Stimulated activated naive CD8-positive, alpha-beta T cell treated with anti-CD3 and anti-CD28 coated beads, Interleukin-15, Interleukin-2, amounts not matched to agents 100 ng/mL and 50 ng/mL, for 24 hours (primary cell): ENCODE data around the gene TNRC6B.

Experiments
- H3K27ac Mint-ChIP-seq: one replicate; pipeline ENCODE4 v1.8.0; 2021; ENCODE audit warnings: mild to moderate bottlenecking, mixed read lengths
- H3K27me3 Mint-ChIP-seq: one replicate; pipeline ENCODE4 v1.8.0; 2021; ENCODE audit warnings: mixed read lengths
- H3K36me3 Mint-ChIP-seq: one replicate; pipeline ENCODE4 v1.8.0; 2021; ENCODE audit warnings: low read depth, mixed read lengths
- H3K4me1 Mint-ChIP-seq: one replicate; pipeline ENCODE4 v1.8.0; 2021; ENCODE audit warnings: low read depth, mixed read lengths
- H3K4me3 Mint-ChIP-seq: one replicate; pipeline ENCODE4 v1.8.0; 2021; ENCODE audit warnings: mild to moderate bottlenecking, mixed read lengths
- H3K9me3 Mint-ChIP-seq: one replicate; pipeline ENCODE4 v1.8.0; 2021; ENCODE audit warnings: mixed read lengths

TNRC6B gene

DNA sequence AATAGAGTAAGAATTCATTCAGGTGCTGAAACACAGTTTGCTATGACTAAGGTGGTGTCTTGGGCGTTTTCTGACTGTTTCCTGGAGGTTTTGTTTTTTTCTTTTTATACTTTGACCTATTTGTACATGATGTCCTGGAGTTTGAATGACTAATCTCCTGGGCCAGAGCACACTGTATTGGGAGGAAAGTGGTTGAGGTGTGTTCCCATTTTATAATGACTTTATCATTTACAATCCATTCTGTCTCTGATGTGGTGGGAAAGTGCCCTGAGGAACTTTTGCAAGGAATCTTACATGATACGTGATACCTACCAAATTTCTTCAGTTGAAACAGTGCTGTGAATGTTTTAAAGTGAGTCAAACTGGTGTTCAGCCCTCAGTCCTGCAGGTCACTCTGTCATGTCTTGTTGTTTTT is 80.8 kb downstream of the TNRC6B start:
- peaks cover 60% of the 10 kb centered on the region for H3K4me1 Mint-ChIP-seq
- H3K27me3 Mint-ChIP-seq: no peaks in the 10 kb centered on the region
- H3K36me3 Mint-ChIP-seq: peaks cover 30% of the 10 kb centered on the region
- H3K9me3 Mint-ChIP-seq: no peaks in the 10 kb centered on the region
- H3K27ac Mint-ChIP-seq: peak overlapping the region; percentile 85
- H3K4me3 Mint-ChIP-seq: peak overlapping the region; percentile 30

- Mint-ChIP-seq H3K36me3 (peaks cover 53% of the 10 kb centered on the region), H3K4me3 (no peak overlapping the region), H3K4me1 (peaks cover 70% of the 10 kb centered on the region), H3K9me3 (peaks cover 6% of the 10 kb centered on the region), H3K27ac (no peak overlapping the region), H3K27me3 (no peaks in the 10 kb centered on the region)
Observed at GRCh38 chr22:40261783-40262182, 84.1 kb downstream of the TNRC6B start.

DNA sequence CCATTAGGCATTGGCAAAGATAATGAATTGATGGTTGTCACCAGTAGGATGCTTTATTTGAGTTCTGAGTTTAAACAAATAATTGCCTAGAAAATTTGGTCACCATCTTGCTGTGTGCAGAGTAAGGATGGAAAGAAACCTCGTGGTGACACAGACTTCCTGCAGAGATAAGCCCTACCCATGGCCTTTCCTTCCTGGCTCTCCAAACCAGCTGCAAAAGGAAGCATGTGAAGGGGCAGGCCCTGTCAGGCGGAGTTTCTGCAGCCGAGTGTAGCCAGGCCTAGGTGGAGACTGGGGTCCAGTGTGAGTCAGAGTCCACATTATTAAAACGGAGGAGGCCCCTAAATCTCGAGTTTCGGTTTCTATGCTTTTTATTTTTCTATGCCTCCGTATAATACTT is 85.5 kb downstream of the TNRC6B start:
- H3K36me3 Mint-ChIP-seq: peaks cover 60% of the 10 kb centered on the region
- H3K4me3 Mint-ChIP-seq: no peak overlapping the region
- peaks cover 61% of the 10 kb centered on the region for H3K4me1 Mint-ChIP-seq
- H3K9me3 Mint-ChIP-seq: peaks cover 6% of the 10 kb centered on the region
- H3K27ac Mint-ChIP-seq: no peak overlapping the region
- no peaks in the 10 kb centered on the region for H3K27me3 Mint-ChIP-seq

- H3K27ac Mint-ChIP-seq: peak overlapping the region; percentile 56
- H3K9me3 Mint-ChIP-seq: peaks cover 6% of the 10 kb centered on the region
- H3K4me1 Mint-ChIP-seq: peaks cover 44% of the 10 kb centered on the region
- no peaks in the 10 kb centered on the region for H3K27me3 Mint-ChIP-seq
- H3K36me3 Mint-ChIP-seq: peaks cover 57% of the 10 kb centered on the region
- no peak overlapping the region for H3K4me3 Mint-ChIP-seq
Observed at GRCh38 chr22:40265783-40266182, 88.1 kb downstream of the TNRC6B start.

DNA sequence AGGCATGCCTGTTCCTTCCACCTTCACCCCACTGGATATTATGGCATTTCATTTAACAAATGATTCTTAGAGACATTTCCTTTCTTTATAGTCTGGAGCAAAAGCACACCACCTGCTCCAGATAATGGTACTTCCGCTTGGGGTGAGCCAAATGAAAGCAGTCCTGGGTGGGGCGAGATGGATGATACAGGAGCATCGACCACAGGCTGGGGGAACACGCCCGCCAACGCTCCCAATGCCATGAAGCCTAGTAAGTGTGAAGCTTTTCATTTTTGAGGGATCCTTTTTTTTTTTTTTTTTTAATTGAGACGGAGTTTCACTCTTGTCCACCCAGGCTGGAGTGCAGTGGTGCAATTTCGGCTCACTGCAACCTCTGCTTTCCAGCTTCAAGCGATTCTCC is 92.3 kb downstream of the TNRC6B start:
- H3K27me3 Mint-ChIP-seq: no peaks in the 10 kb centered on the region
- no peak overlapping the region for H3K27ac Mint-ChIP-seq
- peaks cover 2% of the 10 kb centered on the region for H3K9me3 Mint-ChIP-seq
- H3K4me1 Mint-ChIP-seq: peaks cover 26% of the 10 kb centered on the region
- H3K36me3 Mint-ChIP-seq: peaks cover 56% of the 10 kb centered on the region
- no peak overlapping the region for H3K4me3 Mint-ChIP-seq

GRCh38 chr22:40270748-40271373 is 93.1 kb downstream of the TNRC6B start:
- peaks cover 26% of the 10 kb centered on the region for H3K4me1 Mint-ChIP-seq
- no peak overlapping the region for H3K27ac Mint-ChIP-seq

DNA sequence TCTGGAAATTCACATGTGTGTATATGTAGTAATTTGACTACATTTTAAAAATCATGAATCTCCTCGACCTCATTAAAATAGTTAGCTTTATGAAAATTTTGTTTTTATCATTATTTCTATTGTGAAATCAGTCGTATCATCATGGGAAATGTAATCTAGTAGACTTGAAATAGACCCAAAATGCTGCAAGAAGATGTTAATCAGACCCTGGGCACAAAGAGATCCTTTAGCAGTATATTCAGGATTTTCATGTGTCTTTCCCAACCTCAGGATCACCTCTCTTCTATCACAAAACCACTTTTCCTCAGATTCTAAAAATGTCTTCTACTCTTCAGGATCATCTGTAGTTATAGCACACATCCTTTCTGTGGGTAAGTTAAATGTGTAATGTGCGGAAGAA is 93.7 kb downstream of the TNRC6B start:
- Mint-ChIP-seq H3K27ac (peak overlapping the region; percentile 55), H3K27me3 (no peaks in the 10 kb centered on the region), H3K4me1 (peaks cover 27% of the 10 kb centered on the region), H3K9me3 (no peaks in the 10 kb centered on the region), H3K4me3 (no peak overlapping the region), H3K36me3 (peaks cover 45% of the 10 kb centered on the region)

More at GRCh38 chr22:40270748-40271373, 93.1 kb downstream of the TNRC6B start:
- Mint-ChIP-seq H3K36me3 (peaks cover 48% of the 10 kb centered on the region), H3K9me3 (no peaks in the 10 kb centered on the region), H3K27me3 (no peaks in the 10 kb centered on the region), H3K4me3 (no peak overlapping the region)

DNA sequence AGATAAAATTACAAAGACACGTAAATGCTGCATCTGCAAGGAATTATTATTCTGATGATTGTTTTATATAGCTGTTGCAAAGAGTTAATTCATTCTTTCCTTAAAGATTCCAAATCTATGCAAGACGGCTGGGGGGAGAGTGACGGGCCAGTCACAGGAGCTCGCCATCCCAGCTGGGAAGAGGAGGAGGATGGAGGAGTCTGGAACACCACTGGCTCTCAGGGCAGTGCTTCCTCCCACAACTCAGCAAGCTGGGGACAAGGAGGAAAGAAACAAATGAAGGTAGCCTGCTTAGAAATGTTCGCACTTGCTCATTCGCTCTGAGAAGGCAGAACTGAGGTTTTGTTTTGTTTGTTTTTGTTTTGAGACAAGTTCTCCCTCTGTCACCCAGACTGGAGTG is 95.6 kb downstream of the TNRC6B start:
- Mint-ChIP-seq H3K4me1 (peaks cover 40% of the 10 kb centered on the region), H3K4me3 (no peak overlapping the region), H3K27me3 (no peaks in the 10 kb centered on the region), H3K36me3 (peaks cover 43% of the 10 kb centered on the region), H3K27ac (peak overlapping the region; percentile 11), H3K9me3 (no peaks in the 10 kb centered on the region)

- Mint-ChIP-seq H3K9me3 (no peaks in the 10 kb centered on the region), H3K27me3 (no peaks in the 10 kb centered on the region), H3K4me3 (peak overlapping the region; percentile 91), H3K36me3 (peaks cover 51% of the 10 kb centered on the region), H3K27ac (peak overlapping the region; percentile 99), H3K4me1 (peaks cover 42% of the 10 kb centered on the region)
Observed at GRCh38 chr22:40276996-40277823, 99.5 kb downstream of the TNRC6B start.

DNA sequence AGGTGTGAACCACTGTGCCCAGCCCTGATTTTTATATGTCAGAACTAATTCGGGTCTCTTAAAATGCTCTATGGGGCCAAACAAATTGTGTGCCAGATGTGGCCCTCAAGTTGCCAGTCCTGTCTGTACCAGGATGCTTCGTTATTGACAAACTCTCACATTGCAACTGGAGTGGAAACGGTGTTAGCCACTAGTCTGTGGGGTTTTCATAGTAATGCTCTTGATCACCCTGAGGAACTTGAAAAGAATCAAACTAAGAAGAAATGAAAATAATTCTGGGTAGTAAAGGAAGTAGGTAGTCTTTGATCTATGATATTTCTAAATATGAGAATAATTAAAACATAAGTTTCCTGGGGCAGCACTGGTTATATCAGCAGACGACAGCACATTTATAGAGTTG is 101.3 kb downstream of the TNRC6B start:
- Mint-ChIP-seq H3K36me3 (peaks cover 46% of the 10 kb centered on the region), H3K9me3 (no peaks in the 10 kb centered on the region), H3K4me3 (no peak overlapping the region), H3K27ac (peak overlapping the region; percentile 46), H3K4me1 (peaks cover 47% of the 10 kb centered on the region), H3K27me3 (no peaks in the 10 kb centered on the region)

GRCh38 chr22:40281717-40282116 is 104.0 kb downstream of the TNRC6B start:
- H3K4me1 Mint-ChIP-seq: peaks cover 48% of the 10 kb centered on the region

GRCh38 chr22:40285513-40285912 is 107.8 kb downstream of the TNRC6B start:
- Mint-ChIP-seq H3K4me3 (no peak overlapping the region), H3K27me3 (no peaks in the 10 kb centered on the region), H3K4me1 (peaks cover 53% of the 10 kb centered on the region), H3K27ac (peak overlapping the region; percentile 53), H3K9me3 (no peaks in the 10 kb centered on the region), H3K36me3 (peaks cover 49% of the 10 kb centered on the region)

More at GRCh38 chr22:40281717-40282116, 104.0 kb downstream of the TNRC6B start:
- Mint-ChIP-seq H3K9me3 (no peaks in the 10 kb centered on the region), H3K27ac (no peak overlapping the region), H3K36me3 (peaks cover 56% of the 10 kb centered on the region), H3K4me3 (no peak overlapping the region), H3K27me3 (no peaks in the 10 kb centered on the region)

GRCh38 chr22:40289991-40290459 is 112.3 kb downstream of the TNRC6B start:
- peak overlapping the region; percentile 97 for H3K27ac Mint-ChIP-seq
- H3K4me3 Mint-ChIP-seq: peak overlapping the region; percentile 66
- no peaks in the 10 kb centered on the region for H3K9me3 Mint-ChIP-seq
- no peaks in the 10 kb centered on the region for H3K27me3 Mint-ChIP-seq
- H3K36me3 Mint-ChIP-seq: peaks cover 43% of the 10 kb centered on the region
- peaks cover 59% of the 10 kb centered on the region for H3K4me1 Mint-ChIP-seq

- H3K4me3 Mint-ChIP-seq: peak overlapping the region; percentile 66
- no peaks in the 10 kb centered on the region for H3K27me3 Mint-ChIP-seq
- peak overlapping the region; percentile 97 for H3K27ac Mint-ChIP-seq
- H3K4me1 Mint-ChIP-seq: peaks cover 55% of the 10 kb centered on the region
- no peaks in the 10 kb centered on the region for H3K9me3 Mint-ChIP-seq
- H3K36me3 Mint-ChIP-seq: peaks cover 43% of the 10 kb centered on the region
Observed at GRCh38 chr22:40290516-40290915, 112.8 kb downstream of the TNRC6B start.

- no peak overlapping the region for H3K4me3 Mint-ChIP-seq
Observed at GRCh38 chr22:40294696-40295095, 117.0 kb downstream of the TNRC6B start.

More at GRCh38 chr22:40294696-40295095, 117.0 kb downstream of the TNRC6B start:
- Mint-ChIP-seq H3K4me1 (peaks cover 28% of the 10 kb centered on the region), H3K36me3 (peaks cover 33% of the 10 kb centered on the region), H3K27ac (peak overlapping the region; percentile 1), H3K27me3 (no peaks in the 10 kb centered on the region), H3K9me3 (no peaks in the 10 kb centered on the region)
